GM19397 (cell line): ENCODE data around the gene BIN2.
"Not testable (repeated sequence)": the region's sequence is repeated elsewhere in the genome, so short reads cannot be mapped to it uniquely, and the experiment has no call there.

ENCODE experiments used
- ATAC-seq: cut with Tn5 transposase; IDR thresholded peaks from one replicate; pipeline ENCODE4 v1.9.1; 2021; ENCODE audit warnings: mild to moderate bottlenecking, moderate library complexity; ENCODE audit not compliant: unreplicated experiment

Gene BIN2

DNA sequence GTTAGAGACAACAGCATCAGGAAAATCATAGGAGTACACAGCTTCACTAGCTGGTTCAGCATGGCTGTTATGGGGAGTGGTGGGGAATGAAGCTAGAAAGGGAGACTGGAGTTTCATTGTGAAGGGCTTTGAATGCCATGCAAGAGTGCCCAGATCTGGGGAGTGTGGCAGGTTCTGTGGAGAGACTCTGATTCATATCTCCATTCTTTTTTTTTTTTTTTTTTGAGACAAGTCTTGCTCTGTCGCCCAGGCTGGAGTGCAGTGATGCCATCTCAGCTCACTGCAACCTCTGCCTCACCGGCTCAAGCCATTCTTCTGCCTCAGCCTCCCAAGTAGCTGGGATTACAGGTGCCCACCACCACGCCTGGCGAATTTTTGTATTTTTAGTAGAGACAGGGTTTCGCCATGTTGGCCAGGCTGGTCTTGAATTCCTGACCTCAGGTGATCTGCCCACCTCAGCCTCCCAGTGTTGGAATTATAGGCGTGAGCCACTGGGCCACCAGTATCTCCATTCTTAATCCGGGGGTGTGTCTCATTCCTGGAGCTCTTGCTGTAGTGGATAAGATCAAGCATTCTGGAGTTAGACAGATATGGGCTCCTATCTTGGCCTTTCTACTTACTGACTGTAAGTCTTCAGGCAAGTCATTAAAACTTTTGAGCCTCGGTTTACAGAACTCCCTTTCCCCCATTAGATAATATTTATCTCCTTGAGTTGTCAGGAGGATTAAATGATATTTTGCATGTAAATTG, 5.7 kb downstream of the BIN2 start:
- ATAC-seq = not testable (repeated sequence)

DNA sequence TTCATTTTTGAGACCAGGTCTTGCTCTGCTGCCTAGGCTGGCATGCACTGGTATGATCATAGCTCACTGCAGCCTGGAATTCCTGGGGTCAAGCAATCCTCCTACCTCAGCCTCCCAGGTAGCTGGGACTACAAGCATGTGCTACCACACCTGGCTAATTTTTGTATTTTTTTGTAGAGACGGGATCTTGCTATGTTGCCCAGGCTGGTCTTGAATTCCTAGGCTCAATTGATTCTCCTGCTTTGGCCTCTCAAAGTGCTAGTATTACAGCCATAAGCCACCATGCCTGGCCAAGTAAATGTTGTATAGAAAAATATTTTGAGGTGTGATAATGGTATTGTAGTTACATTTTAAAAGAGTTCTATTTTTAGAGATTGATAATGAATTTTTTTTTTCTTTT, 12.6 kb downstream of the BIN2 start:
- no peak for ATAC-seq

DNA sequence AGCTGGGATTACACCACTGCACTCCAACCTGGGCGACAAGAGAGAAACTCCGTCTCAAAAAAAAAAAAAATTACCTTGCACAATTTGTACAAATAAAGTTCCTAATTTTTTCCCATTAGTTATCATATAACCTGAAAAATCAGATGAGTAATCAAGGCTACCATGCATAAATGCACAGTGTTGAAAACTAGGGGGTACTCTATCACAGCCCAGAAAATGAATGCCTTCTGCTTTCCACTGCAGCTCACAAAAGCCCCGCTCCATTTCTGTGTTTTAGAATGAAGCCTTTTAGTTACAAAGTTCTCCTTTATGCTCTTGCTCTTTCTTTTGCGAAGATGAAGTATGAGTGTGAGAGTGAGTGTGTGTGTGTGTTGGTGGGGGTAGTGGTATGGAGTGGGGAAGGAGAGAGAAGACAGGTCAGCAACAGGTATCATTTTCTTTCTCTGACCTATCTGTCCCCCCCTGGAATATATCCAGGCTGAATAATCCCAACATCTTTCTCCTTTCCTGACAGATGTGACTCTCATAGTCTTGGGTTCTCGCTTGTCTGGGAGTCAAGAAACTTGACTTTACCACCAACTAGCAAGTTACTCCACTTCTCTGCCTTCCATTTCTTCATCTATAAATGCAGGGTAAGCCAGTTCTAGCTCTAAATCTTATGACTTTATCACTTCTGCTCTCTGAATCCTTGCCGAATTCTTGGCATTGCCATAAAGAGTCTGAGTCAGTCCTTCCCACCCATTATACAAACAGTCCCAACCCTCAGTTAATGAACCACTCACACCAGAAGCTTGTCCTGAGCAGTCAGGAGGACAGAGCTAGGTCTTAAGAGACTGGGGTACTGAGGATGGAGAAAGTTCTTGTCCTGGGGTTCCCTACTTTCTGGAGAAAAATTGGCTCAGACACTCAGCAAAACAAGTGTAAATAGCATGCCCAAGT, 16.1 kb downstream of the BIN2 start:
- ATAC-seq = no peak

DNA sequence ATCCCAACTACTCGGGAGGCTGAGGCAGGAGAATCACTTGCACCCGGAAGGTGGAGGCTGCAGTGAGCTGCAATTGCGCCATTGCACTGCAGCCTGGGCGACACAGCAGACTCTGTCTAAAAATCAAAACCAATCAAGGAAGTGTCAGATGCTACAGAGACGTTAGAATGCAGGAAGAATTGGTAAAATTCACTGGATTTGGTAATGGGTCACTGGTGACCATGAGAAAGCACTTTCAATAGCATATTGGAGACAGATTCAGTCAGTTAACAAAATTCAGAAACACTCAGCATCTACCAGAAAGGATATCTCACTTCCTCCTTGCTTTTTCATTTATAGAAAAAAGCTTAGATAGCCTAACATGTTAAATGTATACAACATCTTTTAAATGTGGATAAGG, 17.5 kb downstream of the BIN2 start:
- no peak for ATAC-seq

DNA sequence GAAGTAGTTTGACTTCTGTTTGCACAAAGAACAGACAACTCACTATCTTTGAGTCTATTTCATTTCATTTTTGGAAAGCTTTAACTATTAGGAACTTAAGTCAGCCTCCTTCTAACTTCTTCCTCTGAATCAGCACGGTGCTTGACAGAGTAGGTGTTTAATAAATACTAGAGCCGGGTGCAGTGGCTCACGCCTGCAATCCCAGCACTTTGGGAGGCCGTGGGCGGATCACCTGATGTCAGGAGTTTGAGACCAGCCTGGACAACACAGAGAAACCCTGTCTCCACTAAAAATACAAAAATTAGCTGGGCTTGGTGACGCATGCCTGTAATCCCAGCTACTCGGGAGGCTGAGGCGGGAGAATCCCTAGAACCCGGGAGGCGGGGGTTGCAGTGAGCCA, 23.2 kb downstream of the BIN2 start:
- not testable (repeated sequence) for ATAC-seq

DNA sequence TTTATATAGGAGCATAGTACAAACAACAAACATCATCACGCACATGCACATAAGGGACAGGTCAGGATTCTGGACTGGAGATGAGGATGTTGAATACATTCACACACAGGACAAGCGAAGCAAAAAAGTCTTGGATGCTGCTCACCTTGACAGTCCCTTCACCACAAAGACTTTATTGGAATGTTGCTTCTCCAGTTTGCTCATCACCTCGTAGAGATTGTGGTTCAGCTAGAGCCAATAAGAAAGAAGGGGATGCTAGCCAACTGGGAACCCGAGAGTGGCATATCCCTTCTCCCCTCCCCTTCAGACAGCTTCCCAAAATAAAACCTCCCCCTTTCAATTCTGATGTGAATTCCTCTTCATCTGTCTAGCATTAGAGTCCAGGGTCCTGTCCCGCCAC, 28.3 kb downstream of the BIN2 start:
- no peak for ATAC-seq

DNA sequence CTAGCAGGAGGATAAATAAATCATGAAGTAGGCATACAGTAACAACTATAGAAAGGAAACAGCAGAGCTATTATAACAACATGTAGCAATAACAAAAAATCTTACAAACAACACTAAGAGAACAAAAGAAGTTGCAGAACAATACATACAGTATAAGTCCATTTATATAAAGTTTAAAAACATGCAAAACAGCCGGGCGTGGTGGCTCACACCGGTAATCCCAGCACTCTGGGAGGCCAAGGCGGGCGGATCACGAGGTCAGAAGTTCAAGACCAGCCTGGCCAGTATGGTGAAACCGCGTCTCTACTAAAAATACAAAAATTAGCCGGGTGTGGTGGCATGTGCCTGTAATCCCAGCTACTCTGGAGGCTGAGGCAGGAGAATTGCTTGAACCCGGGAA, 29.9 kb downstream of the BIN2 start:
- ATAC-seq = not testable (repeated sequence)

DNA sequence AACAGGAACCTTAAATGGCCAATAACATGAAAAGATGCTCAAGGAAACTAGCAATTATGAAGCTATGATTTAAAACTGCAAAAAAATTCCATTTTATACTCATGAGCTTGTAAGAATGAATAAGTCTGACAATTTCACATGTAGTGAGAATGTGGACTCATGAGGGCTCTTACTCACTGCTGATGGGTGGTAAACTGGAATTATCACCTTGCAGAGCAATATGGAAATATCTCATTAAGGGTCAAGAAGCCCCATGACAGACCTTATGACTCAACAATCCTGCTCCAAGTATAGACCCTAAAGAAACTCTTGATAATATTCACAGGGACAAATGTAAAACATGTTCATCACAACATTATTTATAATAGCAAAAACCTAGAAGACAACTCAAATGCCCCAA, 30.3 kb downstream of the BIN2 start:
- no peak for ATAC-seq

DNA sequence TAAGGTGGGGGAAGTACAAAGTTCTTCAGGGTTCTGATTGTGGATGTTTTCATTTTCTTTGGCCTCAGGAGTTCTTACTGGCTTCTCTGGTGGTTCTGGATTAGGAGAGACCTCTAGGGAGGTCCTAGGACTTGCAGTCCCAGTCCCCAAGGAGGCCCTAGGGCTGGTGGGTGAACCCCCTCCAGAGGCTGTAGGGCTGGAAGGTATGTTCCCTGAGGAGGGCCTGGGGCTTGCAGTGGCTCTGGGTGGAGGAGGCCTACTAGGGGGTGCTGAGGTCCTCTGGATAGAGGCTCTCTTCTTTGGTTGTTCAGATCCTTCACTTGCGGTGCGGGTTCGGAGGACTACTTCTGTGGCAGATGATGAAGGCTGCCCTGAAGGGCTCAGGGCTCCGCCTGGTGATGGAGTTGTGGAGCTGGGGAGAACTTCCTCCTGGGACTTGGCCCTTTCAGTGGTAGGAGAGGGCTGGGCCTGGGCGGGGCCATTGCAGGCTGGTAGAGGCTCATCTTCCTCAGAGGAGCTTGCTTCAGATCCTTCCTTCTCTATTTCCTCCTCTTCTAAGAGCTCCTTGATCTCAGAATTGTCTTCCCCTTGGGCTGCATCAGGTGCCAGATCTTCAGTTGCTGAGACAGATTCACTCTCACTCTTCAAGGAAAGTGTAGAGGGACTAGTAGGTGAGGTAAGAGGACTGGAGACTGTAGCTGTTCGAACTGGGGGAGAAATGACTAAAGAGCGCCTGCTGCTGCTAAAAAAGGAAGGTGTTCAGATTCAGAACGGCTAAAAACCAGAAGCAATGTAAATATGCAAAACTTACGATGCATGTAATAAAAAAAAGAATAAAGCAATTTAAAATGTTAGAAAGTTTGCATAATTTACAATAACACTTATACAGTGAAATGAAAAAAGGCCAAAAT, 32.1 kb downstream of the BIN2 start:
- ATAC-seq = not testable (repeated sequence)

DNA sequence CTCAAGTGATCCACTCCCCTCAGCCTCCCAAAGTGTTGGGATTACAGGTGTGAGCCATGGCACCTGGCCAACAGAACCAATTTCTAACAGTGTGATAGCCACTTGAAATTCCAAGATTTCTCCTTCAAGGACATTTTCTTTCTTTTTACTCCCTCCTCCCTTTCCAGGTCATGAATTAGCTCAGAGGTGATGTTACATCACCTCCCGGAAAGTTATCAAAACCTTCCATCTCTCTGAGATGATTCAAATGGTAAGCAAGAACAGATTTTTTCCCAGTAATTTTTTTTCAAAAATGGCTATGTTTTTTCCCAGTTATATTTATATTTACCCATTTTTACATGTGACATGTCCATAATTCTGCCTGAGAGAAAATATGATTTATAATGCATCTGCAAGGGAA, 38.1 kb downstream of the BIN2 start:
- ATAC-seq = no peak

DNA sequence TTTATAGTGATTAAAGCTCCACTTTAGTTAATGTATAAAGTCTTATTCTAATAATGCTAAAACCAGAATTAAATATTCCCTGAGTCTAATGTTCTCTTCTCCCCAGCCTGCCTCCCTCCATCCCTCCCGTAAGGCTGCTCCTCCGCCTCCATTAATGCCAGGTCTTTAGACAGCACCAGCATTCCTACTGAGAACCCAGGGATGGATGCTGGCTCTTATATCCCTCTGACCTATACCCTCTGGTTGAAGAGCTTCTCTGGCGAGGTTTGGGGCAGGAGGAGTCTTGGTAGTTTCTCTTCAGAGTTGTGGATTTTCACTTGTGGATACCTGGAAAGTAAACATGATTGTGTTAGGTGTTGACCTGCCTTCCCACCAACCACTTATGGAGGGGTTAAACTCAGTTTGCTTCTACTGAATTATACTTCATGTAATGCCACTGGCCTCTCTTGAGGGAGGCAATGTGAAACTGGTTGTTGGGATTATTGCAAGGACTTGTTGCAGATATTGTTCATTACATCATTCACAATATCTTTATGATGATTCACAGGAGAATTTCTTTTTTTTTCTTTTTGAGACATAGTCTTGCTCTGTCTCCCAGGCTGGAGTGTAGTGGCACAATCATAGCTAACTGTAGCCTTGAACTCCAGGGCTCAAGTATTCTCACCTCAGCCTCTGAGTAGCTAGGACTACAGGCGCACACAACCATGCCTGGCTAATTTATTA, 42.6 kb downstream of the BIN2 start:
- no peak for ATAC-seq

DNA sequence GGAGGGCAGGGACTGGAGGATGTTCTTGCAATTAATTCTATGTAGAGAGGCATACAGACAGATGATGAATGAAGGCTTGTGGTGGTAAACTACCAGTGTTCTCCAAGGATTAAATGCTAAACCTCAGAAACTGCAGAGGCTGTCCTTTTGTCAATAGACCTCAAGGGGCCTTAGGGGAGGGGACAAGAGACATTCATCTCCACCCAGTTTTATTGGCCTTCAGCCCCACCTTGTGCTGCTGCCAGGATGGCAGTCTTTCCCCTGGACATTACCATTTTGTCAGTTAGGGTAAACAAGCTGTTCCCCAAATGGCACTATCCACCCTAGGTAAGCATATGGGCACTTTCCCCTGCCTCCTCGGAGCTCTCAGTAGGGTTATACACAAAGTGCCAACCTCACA, 48.9 kb downstream of the BIN2 start:
- ATAC-seq = no peak

DNA sequence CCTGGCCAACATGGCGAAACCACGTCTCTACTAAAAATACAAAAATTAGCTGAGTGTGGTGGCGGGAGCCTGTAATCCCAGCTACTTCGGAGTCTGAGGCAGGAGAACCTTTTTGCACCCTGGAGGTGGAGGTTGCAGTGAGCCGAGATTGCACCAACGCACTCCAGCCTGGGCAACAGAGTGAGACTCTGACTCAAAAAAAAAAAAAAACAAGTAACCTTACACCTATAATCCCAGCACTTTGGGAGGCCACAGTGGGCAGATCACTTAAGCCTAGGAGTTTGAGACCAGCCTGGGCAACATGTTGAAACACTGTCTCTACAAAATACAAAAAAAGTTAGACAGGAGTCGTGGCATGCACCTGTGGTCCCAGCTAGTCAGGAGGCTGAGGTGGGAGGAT, 51.2 kb downstream of the BIN2 start:
- not testable (repeated sequence) for ATAC-seq

DNA sequence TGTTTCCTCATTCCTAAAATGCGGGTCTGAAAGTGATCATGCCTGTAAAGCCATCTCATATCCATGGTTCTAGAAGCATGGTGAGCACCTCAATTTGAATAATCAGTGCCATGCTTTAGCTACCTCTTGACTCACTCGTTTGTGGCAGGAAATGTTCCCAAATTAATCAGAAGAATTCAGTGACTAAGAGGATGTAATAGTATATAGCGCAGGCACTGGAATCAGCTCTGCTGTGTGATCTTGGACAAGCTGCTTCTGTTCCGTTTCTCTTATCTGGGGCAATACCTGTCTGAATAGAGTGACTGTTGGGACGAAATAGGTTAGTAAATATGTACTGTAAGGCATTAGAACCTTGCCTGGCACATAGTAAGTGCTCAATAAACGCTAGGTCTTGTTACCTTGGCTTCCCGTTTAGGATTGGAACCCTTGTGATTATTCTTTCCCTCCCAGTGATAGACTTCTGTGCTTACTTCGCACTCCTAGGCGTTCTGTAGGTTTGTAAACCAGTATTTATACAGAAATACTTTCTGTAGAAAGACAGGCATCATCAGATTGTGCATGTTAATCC, 52.9 kb downstream of the BIN2 start:
- ATAC-seq = no peak

DNA sequence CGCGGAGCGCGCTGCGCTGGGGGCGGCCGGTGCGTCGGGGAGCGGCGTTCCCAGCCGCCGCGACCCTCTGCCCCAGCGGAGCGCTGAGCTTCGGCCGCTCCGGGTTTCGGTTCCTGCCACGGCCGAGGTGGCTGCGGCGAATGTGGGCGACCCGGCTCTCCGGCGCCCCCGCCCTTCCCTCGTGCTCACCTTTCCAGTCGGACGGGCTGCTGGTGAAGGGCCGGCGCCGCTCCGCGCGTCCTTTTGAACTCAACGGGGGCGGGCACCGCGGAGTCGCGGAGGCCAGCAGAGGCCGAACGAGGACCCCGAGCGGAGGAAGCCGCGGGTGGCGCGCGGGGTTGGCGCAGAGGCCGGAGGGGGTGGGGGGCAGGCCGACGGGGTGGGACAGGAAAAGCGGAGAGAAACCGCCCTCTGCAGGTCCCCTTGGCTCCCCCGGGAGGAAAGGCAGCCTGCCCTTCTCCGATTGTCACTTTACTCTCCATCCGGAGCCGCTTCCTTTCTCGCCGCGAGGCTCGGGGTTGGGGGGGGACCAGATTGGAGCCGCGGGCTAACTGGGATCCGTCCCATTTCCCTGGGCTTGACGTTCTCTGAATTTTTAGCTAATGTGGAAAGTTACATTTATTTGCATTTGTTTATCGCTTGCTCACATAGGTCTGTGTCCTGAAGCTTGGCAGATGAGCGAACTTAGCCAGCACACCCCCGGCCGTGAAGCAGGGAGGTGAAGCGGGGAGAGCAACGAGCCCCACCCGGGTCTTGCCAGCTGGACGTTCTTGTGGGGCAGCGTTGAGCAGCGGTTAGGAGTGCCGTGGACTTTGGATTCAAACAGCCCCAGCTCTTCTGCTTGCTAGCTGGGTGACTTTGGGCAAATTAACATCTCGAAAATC, 53.7 kb downstream of the BIN2 start, which contains the start of gene SMAGP:
TSS of gene SMAGP (minus strand) at position 349 of the 884 bp plus-strand sequence. CDS start 1,137 bp downstream, outside the sequence.
- ATAC-seq = peak; percentile 76

DNA sequence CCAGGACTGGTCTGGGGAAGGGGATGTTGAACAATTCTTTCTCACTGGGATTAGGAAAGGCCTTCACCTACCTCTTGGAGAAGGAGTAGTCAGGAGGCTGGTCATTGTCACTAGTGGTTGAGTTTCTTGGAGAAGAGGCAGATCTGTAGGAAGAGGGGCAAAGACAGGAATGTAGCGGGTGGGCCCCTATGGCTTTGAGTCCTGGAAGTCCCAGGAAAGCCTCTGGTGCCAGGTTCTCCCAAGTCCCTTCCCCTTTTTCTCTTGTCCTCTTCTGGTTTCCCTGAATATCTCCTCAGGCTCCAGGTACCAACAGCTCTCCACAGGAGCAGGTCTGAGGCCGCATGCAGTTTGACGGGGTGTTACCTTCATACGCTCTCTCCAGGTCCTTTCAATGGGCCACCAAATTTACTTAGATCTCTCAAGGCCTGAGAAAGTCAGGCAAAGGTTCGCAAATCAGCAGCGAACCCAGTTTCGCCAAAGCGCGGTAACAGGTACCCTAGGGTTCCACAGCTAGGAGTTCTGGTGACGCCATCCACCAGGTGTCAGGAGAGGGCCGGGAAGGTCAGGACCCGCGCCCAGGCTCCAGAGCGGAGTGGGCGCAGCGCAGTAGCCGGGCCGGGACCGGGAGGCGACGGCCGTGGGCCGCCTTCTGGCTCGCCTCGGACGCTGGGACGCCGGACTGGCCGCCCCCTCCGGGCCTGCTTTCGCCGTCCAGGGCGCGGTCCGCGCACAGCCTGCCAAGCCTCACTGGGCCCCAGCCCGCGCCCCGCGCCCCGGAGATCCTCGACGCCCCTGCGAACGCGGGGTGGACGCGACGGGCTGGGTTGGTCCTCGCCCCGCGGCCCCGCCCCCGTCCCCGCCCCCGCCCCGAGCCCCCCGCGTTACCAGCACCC, 54.6 kb downstream of the BIN2 start:
- ATAC-seq = peak; percentile 42

DNA sequence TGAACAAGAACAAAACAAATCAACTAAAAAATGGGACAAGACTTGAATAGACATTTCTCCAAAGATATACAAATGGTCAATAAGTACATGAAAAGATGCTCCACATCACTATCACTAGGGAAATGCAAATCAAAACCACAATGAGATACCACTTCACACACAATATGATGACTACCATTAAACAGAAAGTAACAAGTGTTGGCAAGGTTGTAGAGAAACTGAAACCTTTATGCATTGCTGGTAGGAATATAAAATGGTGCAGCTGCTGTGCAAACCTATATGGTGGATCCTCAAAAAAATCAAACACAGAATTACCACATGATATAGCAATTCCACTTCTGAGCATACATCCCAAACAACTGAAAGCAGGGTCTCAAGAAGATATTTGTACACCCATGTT, 59.0 kb downstream of the BIN2 start:
- ATAC-seq = no peak

DNA sequence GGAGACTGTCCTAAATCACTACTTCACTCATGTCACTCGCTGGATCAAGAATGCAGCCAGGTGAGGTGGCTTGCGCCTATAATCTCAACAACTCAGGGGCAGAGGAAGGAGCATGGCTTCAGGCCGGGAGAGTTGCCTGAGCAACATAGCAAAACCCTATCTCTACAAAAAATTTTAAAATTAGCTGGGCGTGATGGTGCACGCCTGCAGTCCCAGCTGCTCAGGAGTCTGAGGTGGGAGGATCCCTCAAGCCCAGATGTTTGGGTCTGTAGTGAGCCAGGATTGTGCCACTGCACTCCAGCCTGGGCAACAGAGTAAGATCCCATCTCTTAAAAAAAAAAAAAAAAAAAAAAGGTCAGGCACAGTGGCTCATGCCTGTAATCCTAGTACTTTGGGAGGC, 59.7 kb downstream of the BIN2 start:
- ATAC-seq = no peak
